GM06990 (cell line): ENCODE data around the gene MLEC.

Experiments used
- DNase-seq: peaks from one replicate; pipeline ENCODE4 v3.0.0-alpha.2; 2011; ENCODE audit not compliant: insufficient read length; ENCODE audit errors: extremely low read depth
- H3K27me3 ChIP-seq: replicated peaks from 2 replicates; pipeline ENCODE4 v1.6.0; 2011; ENCODE audit warnings: low read length; ENCODE audit not compliant: control insufficient read depth, insufficient read depth
- H3K36me3 ChIP-seq: 2 replicates; pipeline ENCODE4 v1.5.1; 2011; ENCODE audit warnings: low read length; ENCODE audit not compliant: control insufficient read depth, insufficient read depth
- H3K4me3 ChIP-seq: replicated peaks from 2 replicates; pipeline ENCODE4 v1.5.1; 2011; ENCODE audit warnings: low read depth, mild to moderate bottlenecking, control low read depth, low read length
- CTCF ChIP-seq: IDR thresholded peaks from 2 replicates; pipeline ENCODE4 v1.5.1; 2011; ENCODE audit warnings: low read length, control low read depth, mild to moderate bottlenecking, inconsistent platforms; ENCODE audit not compliant: insufficient read depth, poor library complexity, severe bottlenecking

Gene MLEC

GRCh38 chr12:120734210-120734609 lies 47.3 kb downstream of the MLEC start:
- no peak for TF ChIP-seq CTCF

GRCh38 chr12:120735181-120735580 lies 48.2 kb downstream of the MLEC start:
- DNase-seq, result no peak
- H3K36me3 ChIP-seq, result peaks cover 2% of the 10 kb centered on the region
- H3K4me3 ChIP-seq, result no peak overlapping the region
- no peaks in the 10 kb centered on the region for H3K27me3 ChIP-seq
- no peak for TF ChIP-seq CTCF

More at GRCh38 chr12:120734210-120734609, 47.3 kb downstream of the MLEC start:
- Histone ChIP-seq H3K36me3 (peaks cover 2% of the 10 kb centered on the region), H3K4me3 (no peak overlapping the region), H3K27me3 (no peaks in the 10 kb centered on the region)
- DNase-seq, result no peak

GRCh38 chr12:120736404-120737331 lies 49.7 kb downstream of the MLEC start:
- no peak overlapping the region for H3K4me3 ChIP-seq
- no peak for TF ChIP-seq CTCF
- H3K27me3 ChIP-seq, result no peaks in the 10 kb centered on the region
- no peak for DNase-seq
- no peaks in the 10 kb centered on the region; the same call in 1 of the 2 replicates for H3K36me3 ChIP-seq

GRCh38 chr12:120737557-120738251 lies 50.8 kb downstream of the MLEC start:
- TF ChIP-seq CTCF, result peak; percentile 37
- DNase-seq, result no peak
- no peaks in the 10 kb centered on the region; the same call in 1 of the 2 replicates for H3K36me3 ChIP-seq

GRCh38 chr12:120738252-120739030 lies 51.5 kb downstream of the MLEC start:
- Histone ChIP-seq H3K4me3 (no peak overlapping the region), H3K27me3 (no peaks in the 10 kb centered on the region), H3K36me3 (no peaks in the 10 kb centered on the region; the same call in 1 of the 2 replicates)
- TF ChIP-seq CTCF, result no peak
- DNase-seq, result no peak

More at GRCh38 chr12:120737557-120738251, 50.8 kb downstream of the MLEC start:
- Histone ChIP-seq H3K4me3 (no peak overlapping the region), H3K27me3 (no peaks in the 10 kb centered on the region)
